HEK293 (cell line): ENCODE data around the gene MPZL1.

Experiments used
- CTCF ChIP-seq: fragments of 450-650 bp; formaldehyde crosslinking; IDR thresholded peaks from 2 replicates; pipeline ENCODE4 v1.5.1; 2016; ENCODE audit warnings: missing biosample characterization, missing genetic modification characterization
- ZNF354C ChIP-seq: fragments of 450-650 bp; formaldehyde crosslinking; IDR thresholded peaks from 2 replicates; pipeline ENCODE4 v1.5.1; 2016; ENCODE audit warnings: missing biosample characterization, missing genetic modification characterization, low read depth, borderline replicate concordance
- ZNF366 ChIP-seq: fragments of 450-650 bp; formaldehyde crosslinking; conservative IDR thresholded peaks from 2 replicates; pipeline ENCODE4 v1.5.1; 2016; ENCODE audit warnings: missing biosample characterization, missing genetic modification characterization
- ZNF600 ChIP-seq: fragments of 450-650 bp; formaldehyde crosslinking; IDR thresholded peaks from 2 replicates; pipeline ENCODE4 v1.5.1; 2016; ENCODE audit warnings: missing biosample characterization, missing genetic modification characterization

GRCh38 chr1:167717351-167717750 lies 4.4 kb upstream of the MPZL1 start:
- TF ChIP-seq ZNF354C (tag by site-specific recombination) (no peak), CTCF (tag by site-specific recombination) (no peak), ZNF600 (no peak), ZNF366 (tag by site-specific recombination) (no peak)
